GM13976 (cell line): ENCODE measurements around the gene SLC66A1.
"Not testable (repeated sequence)": the region's sequence is repeated elsewhere in the genome, so short reads cannot be mapped to it uniquely, and the experiment has no call there.

Experiments
- DNase-seq: peaks from one replicate; pipeline ENCODE4 v3.0.0; 2012; ENCODE audit warnings: low spot score
- in situ Hi-C: fragments of 300-500 bp; cut with MboI; formaldehyde crosslinking; loops from one replicate; pipeline ENCODE4 v1.12.0; 2022; ENCODE audit warnings: low sequenced_read_pairs, mixed read lengths, inconsistent platforms; ENCODE audit not compliant: unreplicated experiment
- TF ChIP-seq, protein P1 (sequence below): IDR thresholded peaks from 2 replicates; pipeline ENCODE4 v1.5.1; 2012; ENCODE audit warnings: borderline replicate concordance, mild to moderate bottlenecking; ENCODE audit not compliant: insufficient read depth; ENCODE audit errors: extremely low read depth, missing control alignments, control extremely low read depth

The SLC66A1 gene, protein sequence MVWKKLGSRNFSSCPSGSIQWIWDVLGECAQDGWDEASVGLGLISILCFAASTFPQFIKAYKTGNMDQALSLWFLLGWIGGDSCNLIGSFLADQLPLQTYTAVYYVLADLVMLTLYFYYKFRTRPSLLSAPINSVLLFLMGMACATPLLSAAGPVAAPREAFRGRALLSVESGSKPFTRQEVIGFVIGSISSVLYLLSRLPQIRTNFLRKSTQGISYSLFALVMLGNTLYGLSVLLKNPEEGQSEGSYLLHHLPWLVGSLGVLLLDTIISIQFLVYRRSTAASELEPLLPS

DNA sequence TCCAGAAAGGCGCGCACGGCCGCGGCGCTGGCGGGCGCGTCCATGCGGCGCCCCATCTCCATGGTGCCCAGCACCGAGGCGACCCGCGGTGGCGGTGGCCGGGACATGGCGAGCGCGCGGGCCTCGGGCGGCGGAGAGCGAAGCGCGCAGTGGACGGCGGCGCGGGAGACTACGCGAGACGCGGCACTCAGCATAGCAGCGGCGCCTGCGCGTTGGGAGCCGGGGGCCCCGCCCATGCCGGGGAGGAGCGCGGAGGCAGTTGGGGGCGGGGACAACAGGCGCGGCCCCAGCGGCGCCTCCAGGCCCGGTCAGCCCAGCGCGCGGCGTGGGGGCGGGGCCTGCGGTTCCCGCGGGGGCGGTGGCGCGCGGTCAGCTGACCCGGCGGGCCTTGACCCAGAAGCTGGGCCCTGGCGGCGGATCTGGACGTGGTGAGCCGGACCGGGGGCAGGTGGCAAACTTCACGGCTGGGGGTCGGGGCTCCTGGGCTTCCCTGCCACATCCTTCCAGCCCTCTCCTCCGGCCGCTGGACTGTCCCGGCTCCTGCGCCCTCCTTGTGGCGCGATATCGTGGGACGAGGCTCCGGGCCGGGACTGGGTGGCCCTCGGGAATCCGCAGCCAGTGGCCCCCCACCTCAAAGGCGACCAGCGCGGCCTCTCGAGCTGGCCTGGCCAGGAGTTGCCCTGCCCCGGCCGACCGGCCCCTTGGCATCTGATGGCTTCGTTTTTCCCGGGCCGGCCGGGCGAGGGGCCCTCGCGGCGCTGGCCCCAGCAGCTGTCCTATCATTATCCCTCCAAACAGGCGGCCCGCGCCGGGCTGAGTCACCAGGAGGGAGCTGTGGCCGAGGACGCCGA, at the start of gene SLC66A1, which contains the start of gene AKR7A2:
Gene SLC66A1 (plus strand): TSS at position 396 of the 851 bp plus-strand sequence. CDS start 5,352 bp downstream, outside the sequence.
Gene AKR7A2 (minus strand): TSS at position 214 of the 851 bp plus-strand sequence. CDS start 20 bp downstream, at position 194.
- TF ChIP-seq, protein P1, sequence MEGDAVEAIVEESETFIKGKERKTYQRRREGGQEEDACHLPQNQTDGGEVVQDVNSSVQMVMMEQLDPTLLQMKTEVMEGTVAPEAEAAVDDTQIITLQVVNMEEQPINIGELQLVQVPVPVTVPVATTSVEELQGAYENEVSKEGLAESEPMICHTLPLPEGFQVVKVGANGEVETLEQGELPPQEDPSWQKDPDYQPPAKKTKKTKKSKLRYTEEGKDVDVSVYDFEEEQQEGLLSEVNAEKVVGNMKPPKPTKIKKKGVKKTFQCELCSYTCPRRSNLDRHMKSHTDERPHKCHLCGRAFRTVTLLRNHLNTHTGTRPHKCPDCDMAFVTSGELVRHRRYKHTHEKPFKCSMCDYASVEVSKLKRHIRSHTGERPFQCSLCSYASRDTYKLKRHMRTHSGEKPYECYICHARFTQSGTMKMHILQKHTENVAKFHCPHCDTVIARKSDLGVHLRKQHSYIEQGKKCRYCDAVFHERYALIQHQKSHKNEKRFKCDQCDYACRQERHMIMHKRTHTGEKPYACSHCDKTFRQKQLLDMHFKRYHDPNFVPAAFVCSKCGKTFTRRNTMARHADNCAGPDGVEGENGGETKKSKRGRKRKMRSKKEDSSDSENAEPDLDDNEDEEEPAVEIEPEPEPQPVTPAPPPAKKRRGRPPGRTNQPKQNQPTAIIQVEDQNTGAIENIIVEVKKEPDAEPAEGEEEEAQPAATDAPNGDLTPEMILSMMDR = peak; percentile 7
- DNase-seq = peak; percentile 100
- in situ Hi-C loops = no loop called here

DNA sequence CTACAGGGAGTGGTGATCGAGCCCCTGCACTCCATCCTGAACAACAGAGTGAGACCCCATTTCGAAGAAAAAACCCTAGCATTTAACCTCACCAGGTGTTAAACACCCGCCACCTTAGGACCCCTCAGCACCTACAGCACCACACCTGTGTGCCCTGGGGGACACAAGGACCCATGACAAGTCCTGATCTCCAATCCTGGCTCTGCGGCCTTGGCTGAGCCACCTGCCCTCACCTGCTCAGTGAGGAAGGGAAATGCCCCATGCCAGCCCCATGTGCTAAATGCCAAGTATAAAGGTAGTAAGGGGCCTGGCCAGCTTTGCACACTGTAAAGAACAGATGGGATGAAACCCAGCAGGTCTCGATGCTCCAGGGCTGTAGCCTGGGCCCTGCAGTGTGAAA, 49.4 kb upstream of the SLC66A1 start:
- DNase-seq = no peak
- TF ChIP-seq, protein P1 = no peak
- in situ Hi-C loops = no loop called here

DNA sequence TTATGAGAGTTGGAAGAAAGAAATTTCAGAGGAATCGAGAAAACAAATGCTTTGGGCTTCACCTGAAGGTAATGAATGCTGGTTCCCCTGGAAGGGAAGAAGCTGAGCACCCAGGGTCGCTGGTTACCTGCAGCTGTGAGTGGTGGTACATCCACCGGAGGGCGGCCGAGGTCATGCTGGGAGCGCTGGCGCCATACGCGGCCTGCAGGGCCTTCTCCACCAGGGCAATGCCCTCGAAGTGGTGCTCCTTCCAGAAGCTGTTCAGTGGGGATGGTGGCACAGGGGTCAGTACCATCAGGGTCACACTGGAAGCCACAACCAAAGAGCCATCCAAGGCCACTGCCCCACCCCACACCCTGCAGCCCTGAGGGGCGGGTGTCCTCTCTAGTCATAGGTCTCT, 43.7 kb upstream of the SLC66A1 start:
- in situ Hi-C loops = no loop called here
- no peak for DNase-seq

DNA sequence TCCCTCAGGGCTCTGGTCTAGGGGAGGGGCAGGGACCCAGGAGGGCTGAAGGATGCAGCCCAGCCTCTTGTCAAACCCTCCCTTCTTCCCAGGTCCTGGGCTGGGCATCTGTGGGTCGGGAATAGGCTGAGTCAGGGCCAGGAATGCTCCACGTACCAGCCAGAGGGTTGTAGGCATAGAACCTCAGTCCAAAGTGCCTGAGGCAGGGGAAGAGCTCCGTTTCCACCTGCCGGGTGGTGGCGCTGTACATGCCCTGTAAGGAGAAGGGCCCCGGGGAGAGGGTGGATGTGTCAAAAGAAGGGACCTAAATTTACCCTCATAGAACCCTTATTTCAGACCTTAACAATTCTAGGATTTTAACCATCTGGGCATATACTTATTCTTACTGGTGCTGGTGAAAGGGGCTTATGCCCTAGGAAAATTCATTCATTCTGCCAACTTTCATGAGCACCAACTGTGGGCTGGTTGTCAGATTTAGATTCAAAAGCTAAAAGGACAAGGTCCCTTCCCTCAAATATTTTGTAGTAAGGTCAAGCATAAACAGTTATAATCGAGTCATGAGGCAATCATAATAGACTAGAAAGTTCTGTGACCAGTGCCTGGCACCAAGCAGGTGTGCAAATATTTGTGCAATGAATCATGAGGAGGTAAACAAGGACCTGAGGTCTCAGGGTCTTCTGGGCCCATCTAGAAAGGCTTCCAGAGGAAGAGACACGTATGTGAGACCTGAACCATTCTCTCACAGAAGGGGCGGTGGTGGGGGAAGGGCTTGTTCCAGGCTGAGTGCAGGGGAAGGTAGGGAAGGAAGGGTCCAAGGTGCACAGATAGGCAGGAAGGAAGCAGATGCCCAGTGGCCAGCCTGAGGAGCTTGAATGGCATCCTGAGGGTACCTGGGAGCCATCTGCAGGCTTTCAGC, 42.4 kb upstream of the SLC66A1 start:
- DNase-seq, in situ Hi-C loops: not testable (repeated sequence)

More for the DNA sequence above, 43.7 kb upstream of the SLC66A1 start:
- TF ChIP-seq, protein P1 = no peak

DNA sequence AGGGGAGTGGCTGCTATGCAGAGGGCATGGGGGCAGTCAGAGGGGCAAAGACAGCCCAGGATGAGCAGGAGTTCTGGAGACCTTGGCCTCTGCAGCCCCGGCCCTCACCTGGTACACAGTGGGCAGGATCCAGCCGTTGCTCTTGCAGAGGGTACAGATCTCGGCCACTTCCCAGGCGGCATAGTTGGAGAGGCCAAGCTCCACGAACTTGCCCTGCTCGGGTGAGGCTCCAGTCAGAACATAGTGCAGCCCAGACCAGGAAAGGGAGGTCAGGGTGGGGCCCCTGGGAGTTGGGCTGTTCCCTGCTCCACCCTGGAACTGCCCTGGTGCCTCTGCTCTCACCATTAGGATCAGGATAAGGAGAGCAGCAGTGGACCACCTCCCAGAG, 41.8 kb upstream of the SLC66A1 start:
- in situ Hi-C loops, DNase-seq: not testable (repeated sequence)

DNA sequence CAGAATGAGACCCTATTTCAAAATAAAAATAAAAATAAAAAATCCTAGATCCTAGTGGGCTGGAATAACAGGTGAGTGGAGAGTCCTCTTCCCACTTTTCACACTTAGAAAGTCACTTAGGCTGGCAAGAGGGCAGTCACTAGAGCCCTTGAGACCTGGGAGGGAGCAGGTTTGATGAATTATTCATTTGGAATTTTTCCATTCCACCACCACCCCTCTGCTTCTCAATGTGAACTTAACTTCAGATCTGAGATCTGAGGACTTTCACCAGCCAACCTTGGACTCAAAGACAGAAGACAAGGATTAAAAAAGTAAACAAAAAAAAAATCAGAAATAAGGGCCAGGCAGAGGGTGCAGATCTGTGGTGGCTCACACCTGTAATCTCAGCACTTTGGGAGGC, 40.1 kb upstream of the SLC66A1 start:
- DNase-seq = no peak
- in situ Hi-C loops = no loop called here
- TF ChIP-seq, protein P1 = no peak

DNA sequence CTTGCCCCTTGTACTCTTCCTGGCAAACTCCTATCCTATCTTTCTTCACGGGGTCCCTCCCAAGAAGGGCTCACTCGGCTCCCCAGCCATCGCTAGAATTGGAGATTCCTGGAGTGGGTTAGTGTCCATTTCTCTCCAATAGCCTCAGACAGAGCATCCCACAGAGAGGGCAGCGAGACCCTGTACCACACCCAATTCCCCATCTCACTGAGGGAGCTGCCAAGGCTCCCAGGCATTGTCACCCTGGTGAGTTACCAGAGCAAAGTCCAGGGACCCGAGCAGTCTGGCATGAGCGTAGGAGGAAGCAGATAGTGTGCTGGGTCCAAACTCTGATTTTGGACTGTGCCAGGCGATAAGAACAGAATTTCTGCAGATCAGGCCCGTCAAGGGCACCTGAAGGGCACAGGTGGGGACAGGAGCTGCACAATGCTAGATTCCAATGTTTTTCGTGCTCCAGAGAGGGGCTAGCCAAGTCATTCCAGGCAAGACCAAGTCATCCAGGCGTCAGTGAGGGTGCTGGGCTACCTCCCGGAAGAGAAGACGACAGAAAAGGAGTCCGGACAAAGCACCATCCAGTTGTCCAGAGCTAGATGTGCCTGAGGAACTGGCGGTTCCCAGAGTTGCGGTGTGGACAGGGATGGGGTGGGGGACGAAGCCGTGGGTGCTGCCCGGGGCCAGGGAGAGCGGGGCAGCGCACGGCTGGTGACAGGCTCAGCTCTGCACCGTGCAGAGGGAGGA, 38.9 kb upstream of the SLC66A1 start:
- in situ Hi-C loops = no loop called here
- TF ChIP-seq, protein P1 = no peak
- DNase-seq = no peak
